T-helper 1 cell (primary cell): ENCODE results near the gene DHCR7.

ENCODE experiments used
- DNase-seq, 5 donors: peaks; one replicate each; pipeline ENCODE4 v3.0.0-alpha.2; 2012 to 2020

The DHCR7 gene

GRCh38 chr11:71477641-71478527 lies 29.7 kb upstream of the DHCR7 start:
- no peak for DNase-seq

DNA sequence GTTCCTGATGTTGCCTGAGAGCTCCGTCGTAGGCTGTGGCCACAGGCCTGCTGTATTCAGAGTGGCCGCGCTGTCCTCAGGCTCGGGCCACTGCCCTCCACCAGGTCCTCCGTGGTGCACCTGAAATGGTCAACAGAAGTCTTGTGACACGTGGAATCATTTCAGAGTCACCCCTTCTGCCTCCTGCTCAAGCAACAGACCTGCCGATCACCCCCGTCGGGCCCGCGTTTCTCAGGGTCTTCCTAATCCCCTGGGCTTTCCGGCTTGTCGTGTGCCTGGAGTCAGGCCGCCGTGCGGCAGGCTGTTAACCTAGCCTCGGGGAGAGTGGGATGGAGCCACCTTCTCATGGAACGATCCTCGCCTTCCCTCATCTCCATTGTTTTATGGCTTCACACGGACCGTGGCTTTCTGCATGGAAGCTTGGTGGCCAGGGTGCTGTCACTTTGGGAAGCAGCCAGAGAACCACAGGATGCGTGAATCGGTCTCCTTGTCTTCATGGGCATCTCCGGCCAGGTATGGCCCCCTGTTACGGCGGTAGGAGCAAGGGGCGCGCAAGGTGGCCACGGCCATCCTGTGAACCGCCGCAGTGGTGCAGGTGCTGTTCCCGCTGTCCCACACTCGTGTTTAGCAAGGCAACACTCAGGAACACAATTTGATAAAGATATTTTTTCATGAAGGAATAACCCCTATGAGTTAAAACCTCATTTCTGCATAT lies 28.9 kb upstream of the DHCR7 start:
- no peak for DNase-seq

- DNase-seq = no peak
Measured at GRCh38 chr11:71476031-71476430, 27.8 kb upstream of the DHCR7 start.

DNA sequence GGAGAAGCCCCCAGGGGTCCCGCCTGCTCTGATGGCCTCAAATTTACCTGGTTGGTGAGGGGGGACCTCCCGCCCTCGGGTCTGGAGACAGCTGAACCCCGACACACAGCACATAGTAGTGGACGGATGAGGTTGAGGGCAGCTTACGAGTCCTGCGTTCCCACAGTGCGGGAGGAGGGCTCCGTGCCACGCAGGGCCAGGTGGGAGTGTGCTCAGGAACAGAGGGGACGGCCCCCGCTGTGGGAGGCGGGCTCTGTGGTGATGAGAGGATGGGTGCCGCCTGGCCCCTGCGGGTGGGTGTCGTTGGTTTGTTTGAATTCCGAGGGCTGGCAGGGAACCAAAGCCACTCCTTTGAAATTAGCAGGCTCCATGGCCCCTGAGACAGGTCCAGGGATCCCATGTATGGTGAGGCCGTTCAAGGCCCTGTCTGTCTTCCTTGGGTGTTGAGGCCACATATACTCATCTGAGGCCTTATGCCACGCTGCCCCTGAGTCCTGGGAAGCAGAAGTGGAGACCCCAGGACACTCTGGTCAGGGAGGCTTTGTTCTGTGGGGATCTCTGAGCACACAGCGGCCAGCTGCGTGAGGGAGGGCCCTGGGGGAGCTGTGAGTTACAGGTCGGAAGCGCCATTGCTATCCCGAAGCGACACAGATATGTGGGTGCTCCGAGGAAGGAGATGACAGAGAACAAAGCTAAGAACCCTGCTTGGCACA lies 26.7 kb upstream of the DHCR7 start:
- DNase-seq = no peak

DNA sequence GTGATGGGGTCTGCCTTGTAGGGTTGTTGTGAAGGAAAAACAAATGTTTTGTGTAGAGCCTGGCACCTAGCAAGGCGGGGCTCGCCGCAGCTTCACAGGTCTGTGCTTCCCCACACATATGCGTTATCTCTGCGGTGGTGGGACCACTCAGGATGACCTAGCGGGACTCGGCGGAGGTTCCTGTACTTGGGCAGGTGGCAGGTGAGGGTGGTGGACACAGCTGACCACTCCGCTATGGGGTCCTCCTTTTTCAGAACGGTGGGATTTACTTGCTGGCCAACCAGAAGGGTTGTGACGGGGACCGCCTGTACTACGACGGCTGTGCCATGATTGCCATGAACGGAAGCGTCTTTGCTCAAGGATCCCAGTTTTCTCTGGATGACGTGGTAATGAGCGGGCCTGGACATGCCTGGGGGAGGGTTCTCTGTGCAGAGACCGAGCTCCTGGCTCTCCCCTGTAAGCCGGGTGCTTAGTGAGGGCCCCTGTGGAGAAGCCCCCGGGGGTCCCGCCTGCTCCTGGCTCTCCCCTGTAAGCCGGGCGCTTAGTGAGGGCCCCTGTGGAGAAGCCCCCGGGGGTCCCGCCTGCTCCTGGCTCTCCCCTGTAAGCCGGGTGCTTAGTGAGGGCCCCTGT lies 26.1 kb upstream of the DHCR7 start:
- no peak for DNase-seq

DNA sequence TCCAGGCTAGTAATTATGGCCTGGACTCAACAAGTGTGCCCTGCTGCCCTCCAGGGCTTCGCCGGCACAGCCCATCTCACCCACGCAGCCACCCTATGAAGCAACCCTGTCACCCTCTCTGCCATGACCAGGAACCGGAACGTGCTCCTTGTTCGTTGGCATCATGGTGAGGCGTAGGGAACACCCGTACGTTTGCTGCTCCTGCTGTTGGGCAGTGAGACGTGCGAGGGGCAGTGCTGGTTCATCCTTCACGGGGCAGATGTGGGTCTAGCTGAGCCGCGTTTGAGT lies 25.5 kb upstream of the DHCR7 start:
- DNase-seq = no peak

GRCh38 chr11:71472941-71473792 lies 25.0 kb upstream of the DHCR7 start:
- no peak for DNase-seq

- DNase-seq = no peak
Measured at GRCh38 chr11:71472357-71472885, 24.2 kb upstream of the DHCR7 start.

DNA sequence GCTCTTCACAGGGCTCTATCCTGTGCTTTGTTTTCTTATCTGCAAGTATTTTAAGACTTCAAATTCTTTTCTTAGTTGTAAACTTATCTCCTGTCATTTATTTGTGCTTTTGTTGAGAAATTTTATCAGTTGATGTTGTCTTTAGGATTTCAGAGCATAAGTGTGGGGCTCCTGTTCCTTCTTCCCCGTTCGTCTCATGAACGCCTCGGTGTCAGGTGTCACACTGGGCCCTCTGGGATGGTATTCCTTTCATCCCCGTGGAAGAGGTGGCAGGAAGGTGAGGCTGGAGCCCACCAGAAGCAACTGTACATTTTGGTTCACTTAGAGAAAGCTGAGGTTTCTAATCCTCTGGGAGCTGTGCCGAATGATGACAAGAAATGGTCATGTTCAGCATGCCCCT lies 22.8 kb upstream of the DHCR7 start:
- DNase-seq = no peak

DNA sequence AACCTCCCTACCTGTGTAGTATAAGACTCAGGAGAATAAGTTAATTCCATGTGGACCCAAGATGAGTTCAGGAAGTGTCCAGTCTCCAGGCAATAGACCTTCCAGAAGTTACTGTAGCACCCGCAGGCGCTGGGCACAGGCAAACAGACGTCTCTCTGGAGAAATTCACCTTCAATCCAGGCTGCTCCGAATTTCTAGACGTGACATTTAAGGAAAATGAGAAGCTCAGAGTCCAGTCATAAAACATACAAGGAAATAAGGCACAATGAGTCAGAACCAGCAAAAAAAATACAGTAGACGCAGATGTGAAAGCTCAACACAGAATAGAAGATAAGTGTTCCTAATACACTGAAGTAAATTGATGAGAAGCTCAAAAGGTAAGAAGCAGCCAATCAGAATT lies 19.0 kb upstream of the DHCR7 start:
- no peak for DNase-seq

GRCh38 chr11:71466358-71466757 lies 18.2 kb upstream of the DHCR7 start:
- DNase-seq = no peak

DNA sequence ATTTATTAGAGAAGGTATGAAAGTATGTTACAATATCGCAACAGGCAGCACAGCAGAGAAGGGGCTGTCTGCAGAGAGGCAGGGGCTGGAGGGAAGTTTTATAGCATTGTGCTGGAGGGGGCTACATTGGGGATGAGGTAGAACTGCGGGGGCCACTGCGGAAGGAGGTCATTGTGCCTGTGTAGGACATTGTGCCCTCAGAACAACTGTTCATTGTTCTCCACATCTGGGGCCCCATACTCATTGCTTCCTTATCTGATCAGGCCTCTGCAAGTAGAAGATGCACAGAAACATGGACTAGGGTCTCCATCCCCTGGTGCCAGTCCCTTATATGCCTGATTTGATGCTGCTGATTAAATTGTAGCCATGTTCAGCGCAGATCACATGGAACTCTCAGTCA lies 16.9 kb upstream of the DHCR7 start:
- DNase-seq = no peak

DNA sequence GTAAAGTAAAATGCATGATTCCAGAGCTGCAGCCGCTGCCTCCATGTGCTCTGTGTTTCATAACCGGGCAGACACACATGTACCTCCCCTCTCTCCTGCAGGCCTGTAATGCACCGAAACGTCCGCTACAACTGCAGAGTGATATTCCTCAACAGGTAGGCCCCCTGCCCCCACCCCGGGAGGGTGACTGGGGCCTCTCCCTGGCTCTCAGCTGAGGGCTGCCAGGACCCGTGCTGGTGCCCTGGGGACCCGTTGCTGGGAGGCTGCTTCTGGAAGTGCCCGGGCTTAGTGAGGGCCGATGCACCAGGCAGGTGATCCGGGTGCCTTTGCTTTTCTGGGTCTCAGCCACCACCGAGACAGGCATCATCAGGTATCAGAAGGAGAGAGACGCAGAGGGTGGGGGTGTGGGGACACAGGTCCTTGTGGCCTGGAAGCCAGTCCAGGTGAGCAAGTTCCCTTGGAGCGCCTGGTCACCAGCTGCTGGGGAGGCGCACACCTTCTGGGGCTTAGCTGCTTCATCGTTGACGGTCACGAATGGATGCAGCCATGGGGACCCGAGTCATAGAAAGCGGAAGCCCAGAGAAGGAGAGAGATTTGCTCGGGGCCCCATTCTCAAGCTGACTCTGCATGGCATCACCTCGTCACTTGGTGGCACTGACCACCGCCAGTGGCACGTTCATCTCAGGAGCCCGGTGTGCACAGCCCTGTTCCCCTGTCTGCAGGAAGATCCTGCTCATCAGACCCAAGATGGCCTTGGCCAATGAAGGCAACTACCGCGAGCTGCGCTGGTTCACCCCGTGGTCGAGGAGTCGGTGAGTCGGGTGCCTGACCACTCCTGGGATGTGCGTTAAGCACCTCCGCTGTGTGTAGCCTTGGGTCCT lies 15.4 kb upstream of the DHCR7 start:
- DNase-seq = no peak

GRCh38 chr11:71462726-71463125 lies 14.5 kb upstream of the DHCR7 start:
- no peak for DNase-seq

GRCh38 chr11:71461696-71462095 lies 13.5 kb upstream of the DHCR7 start:
- DNase-seq = no peak

DNA sequence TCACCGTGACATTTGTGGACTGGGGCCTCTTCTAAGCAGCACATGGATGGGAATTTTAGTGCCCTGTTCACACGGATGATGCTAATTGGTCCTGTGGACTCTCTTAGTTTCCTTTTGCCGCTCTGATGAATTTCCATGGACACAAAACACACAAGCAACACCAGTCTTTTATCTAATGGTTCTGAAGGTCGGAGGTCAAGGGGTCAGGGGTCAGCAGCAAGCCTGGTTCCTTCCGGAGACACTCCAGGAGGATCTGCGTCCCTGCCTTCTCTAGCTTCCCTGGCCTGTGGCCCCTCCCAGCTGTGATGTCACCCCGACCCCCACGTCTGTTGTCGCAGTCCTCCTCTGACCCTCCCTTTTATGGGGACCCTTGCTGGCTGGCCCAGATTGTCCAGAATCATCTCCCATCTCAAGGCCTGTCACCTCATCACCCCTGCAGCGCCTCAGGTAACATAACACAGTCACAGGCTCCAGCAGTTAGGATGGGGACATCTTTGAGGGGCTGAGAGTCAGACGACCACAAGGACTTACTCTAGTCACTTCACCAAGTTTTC lies 11.7 kb upstream of the DHCR7 start:
- no peak for DNase-seq

- DNase-seq = no peak
Measured at GRCh38 chr11:71459076-71459766, 11.0 kb upstream of the DHCR7 start.

- DNase-seq = no peak
Measured at GRCh38 chr11:71458146-71459070, 10.2 kb upstream of the DHCR7 start.

DNA sequence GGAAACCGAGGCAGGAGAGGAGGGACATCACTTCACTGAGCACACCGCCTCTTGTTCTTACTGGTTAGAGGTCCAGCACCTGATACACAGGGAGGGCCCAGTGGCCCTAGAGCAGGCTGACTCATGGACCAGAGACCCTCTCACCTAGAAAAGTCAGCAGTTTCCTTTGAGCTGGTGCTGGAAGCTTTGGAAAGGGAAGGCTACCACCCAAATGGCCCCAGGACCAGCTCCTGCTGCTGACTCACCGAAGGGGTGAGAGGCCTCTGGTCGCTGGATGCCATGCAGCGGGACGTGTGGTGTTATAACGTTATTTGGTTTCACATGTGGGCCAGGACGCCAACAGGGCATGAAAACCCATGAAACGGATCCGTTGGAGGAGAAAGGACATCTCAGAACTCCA lies 8.6 kb upstream of the DHCR7 start:
- DNase-seq = no peak
